ENCODE measurements around the gene MAP3K19.

DNA sequence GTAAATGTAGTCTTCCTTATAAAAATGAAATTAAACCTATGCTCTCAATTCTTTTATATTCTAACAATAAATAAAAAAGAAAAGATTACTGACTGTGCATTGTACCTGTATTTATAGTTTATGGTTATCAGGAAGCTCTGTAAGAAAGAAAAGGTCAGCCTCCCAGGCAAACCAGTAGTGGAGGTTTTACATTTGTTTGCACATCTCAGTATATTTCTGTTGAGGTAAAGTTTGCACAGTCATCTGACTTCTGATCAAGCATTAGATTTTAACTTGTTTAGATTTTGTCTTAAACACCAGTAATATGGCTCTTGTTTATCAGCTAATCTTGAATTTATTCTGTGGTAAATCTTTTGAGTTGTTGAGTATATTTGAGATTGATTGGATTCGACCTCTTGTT lies 91.5 kb downstream of the MAP3K19 start:
- TF ChIP-seq, protein P1, sequence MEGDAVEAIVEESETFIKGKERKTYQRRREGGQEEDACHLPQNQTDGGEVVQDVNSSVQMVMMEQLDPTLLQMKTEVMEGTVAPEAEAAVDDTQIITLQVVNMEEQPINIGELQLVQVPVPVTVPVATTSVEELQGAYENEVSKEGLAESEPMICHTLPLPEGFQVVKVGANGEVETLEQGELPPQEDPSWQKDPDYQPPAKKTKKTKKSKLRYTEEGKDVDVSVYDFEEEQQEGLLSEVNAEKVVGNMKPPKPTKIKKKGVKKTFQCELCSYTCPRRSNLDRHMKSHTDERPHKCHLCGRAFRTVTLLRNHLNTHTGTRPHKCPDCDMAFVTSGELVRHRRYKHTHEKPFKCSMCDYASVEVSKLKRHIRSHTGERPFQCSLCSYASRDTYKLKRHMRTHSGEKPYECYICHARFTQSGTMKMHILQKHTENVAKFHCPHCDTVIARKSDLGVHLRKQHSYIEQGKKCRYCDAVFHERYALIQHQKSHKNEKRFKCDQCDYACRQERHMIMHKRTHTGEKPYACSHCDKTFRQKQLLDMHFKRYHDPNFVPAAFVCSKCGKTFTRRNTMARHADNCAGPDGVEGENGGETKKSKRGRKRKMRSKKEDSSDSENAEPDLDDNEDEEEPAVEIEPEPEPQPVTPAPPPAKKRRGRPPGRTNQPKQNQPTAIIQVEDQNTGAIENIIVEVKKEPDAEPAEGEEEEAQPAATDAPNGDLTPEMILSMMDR (IDR thresholded peaks at IDR 0.05): no peak
- no peak for TF ChIP-seq EP300 (IDR thresholded peaks at IDR 0.05)
- no peak for TF ChIP-seq POLR2AphosphoS5 (IDR thresholded peaks at IDR 0.05)

Measured in sigmoid colon (tissue), 4 donors.